KMS-11 (cell line): Measurements from ENCODE around the gene CD81.

Source experiments
- H2AFZ ChIP-seq: fragments of 200-600 bp; sonication (generic); 2 replicates; pipeline ENCODE4 v1.6.1; 2016; ENCODE audit warnings: antibody characterized with exemption, mixed run types, low read depth
- H3K27ac ChIP-seq: fragments of 200-600 bp; sonication (generic); 2 replicates; pipeline ENCODE4 v1.6.1; 2016; ENCODE audit warnings: mild to moderate bottlenecking, mixed run types
- H3K27me3 ChIP-seq: fragments of 200-600 bp; sonication (generic); 2 replicates; pipeline ENCODE4 v1.6.1; 2017; ENCODE audit warnings: mild to moderate bottlenecking, low read depth, mixed run types, moderate library complexity; ENCODE audit not compliant: insufficient read depth
- H3K36me3 ChIP-seq: fragments of 200-600 bp; sonication (generic); 2 replicates; pipeline ENCODE4 v1.6.1; 2017; ENCODE audit warnings: mild to moderate bottlenecking, mixed run types; ENCODE audit not compliant: insufficient read depth
- H3K4me1 ChIP-seq: fragments of 200-600 bp; sonication (generic); 2 replicates; pipeline ENCODE4 v1.6.1; 2016; ENCODE audit warnings: mild to moderate bottlenecking, low read depth, mixed run types; ENCODE audit not compliant: poor library complexity, severe bottlenecking
- H3K4me2 ChIP-seq: fragments of 200-600 bp; sonication (generic); 2 replicates; pipeline ENCODE4 v1.7.0; 2016; ENCODE audit warnings: mild to moderate bottlenecking, mixed run types
- H3K4me3 ChIP-seq: fragments of 200-600 bp; sonication (generic); IDR thresholded peaks from 2 replicates; pipeline ENCODE4 v1.6.1; 2017; ENCODE audit warnings: low read depth, low read length, mixed read lengths; ENCODE audit not compliant: insufficient read depth
- H3K79me2 ChIP-seq: fragments of 200-600 bp; sonication (generic); 2 replicates; pipeline ENCODE4 v1.6.1; 2016; ENCODE audit warnings: low read depth, mixed run types; ENCODE audit not compliant: insufficient read depth
- H3K9ac ChIP-seq: fragments of 200-600 bp; sonication (generic); 2 replicates; pipeline ENCODE4 v1.6.1; 2016; ENCODE audit warnings: mild to moderate bottlenecking, mixed run types
- H4K20me1 ChIP-seq: fragments of 200-600 bp; sonication (generic); 2 replicates; pipeline ENCODE4 v1.6.1; 2016; ENCODE audit warnings: mild to moderate bottlenecking, mixed run types; ENCODE audit not compliant: insufficient read depth
- CTCF ChIP-seq: fragments of 200-600 bp; sonication (generic); conservative IDR thresholded peaks from 2 replicates; pipeline ENCODE4 v1.6.1; 2017; ENCODE audit warnings: low read depth, mild to moderate bottlenecking, antibody characterized with exemption, low read length, moderate library complexity, mixed read lengths

The CD81 gene

GRCh38 chr11:2366276-2366675, 10.8 kb upstream of the CD81 start:
- no peaks in the 10 kb centered on the region for H3K36me3 ChIP-seq
- TF ChIP-seq CTCF, result no peak
- H3K27me3 ChIP-seq, result peaks cover 86% of the 10 kb centered on the region
- H3K27ac ChIP-seq, result no peak overlapping the region
- no peak overlapping the region for H3K4me2 ChIP-seq
- no peaks in the 10 kb centered on the region for H3K4me1 ChIP-seq
- no peaks in the 10 kb centered on the region for H3K79me2 ChIP-seq
- H2AFZ ChIP-seq, result no peak overlapping the region
- no peak overlapping the region for H3K9ac ChIP-seq
- H4K20me1 ChIP-seq, result no peaks in the 10 kb centered on the region
- no peak overlapping the region for H3K4me3 ChIP-seq

- H3K9ac ChIP-seq, result no peak overlapping the region
- H3K4me2 ChIP-seq, result no peak overlapping the region
- no peak for TF ChIP-seq CTCF
- H3K27me3 ChIP-seq, result peaks cover 86% of the 10 kb centered on the region
- H2AFZ ChIP-seq, result no peak overlapping the region
- no peak overlapping the region for H3K27ac ChIP-seq
- H3K4me1 ChIP-seq, result no peaks in the 10 kb centered on the region
- no peaks in the 10 kb centered on the region for H3K79me2 ChIP-seq
- H3K36me3 ChIP-seq, result no peaks in the 10 kb centered on the region
- no peaks in the 10 kb centered on the region for H4K20me1 ChIP-seq
- no peak overlapping the region for H3K4me3 ChIP-seq
These were observed 10.4 kb upstream of the CD81 start for GRCh38 chr11:2366733-2367132.

- no peak overlapping the region for H2AFZ ChIP-seq
- no peaks in the 10 kb centered on the region for H3K4me1 ChIP-seq
- H3K9ac ChIP-seq, result no peak overlapping the region
- no peaks in the 10 kb centered on the region for H4K20me1 ChIP-seq
- H3K4me3 ChIP-seq, result no peak overlapping the region
- no peak overlapping the region for H3K27ac ChIP-seq
- no peaks in the 10 kb centered on the region for H3K79me2 ChIP-seq
- TF ChIP-seq CTCF, result no peak
- H3K27me3 ChIP-seq, result peaks cover 86% of the 10 kb centered on the region
- no peak overlapping the region for H3K4me2 ChIP-seq
- no peaks in the 10 kb centered on the region for H3K36me3 ChIP-seq
These were observed 9.6 kb upstream of the CD81 start for GRCh38 chr11:2367266-2368160.

- Histone ChIP-seq H3K79me2 (no peaks in the 10 kb centered on the region), H3K36me3 (no peaks in the 10 kb centered on the region), H4K20me1 (no peaks in the 10 kb centered on the region), H2AFZ (no peak overlapping the region), H3K27me3 (peaks cover 85% of the 10 kb centered on the region), H3K4me2 (no peak overlapping the region), H3K4me1 (no peaks in the 10 kb centered on the region), H3K27ac (no peak overlapping the region), H3K9ac (no peak overlapping the region), H3K4me3 (no peak overlapping the region)
- TF ChIP-seq CTCF, result no peak
These were observed 8.8 kb upstream of the CD81 start for GRCh38 chr11:2368178-2368850.
